ENCODE measurements around the gene EEIG1. TPM values are rescaled to one million over a fixed set of nuclear protein-coding genes. Genes with fewer than 3 reads are reported as not detected.

EEIG1 gene
- total RNA-seq, 1 donor from 2014 or later, result 108 TPM

DNA sequence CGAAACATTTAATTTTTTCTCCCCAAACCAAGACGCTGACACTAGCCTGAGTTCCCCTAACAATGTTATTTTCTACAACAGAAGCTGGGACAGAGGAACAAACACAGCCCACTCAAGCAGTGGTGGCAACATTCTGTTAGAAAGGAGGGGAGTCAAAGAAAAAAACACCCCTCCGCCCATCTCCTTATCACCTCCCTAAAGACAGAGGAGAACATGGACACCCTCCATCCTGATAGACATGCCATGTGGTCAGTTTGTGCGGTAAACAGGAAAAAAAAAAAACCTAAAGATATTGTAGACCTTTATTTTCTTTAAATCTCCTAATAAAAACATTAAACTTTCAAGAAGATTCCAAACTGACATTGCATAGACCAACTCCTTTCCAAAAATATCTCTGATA lies 40.2 kb downstream of the EEIG1 start:
- ATAC-seq, result no peak

DNA sequence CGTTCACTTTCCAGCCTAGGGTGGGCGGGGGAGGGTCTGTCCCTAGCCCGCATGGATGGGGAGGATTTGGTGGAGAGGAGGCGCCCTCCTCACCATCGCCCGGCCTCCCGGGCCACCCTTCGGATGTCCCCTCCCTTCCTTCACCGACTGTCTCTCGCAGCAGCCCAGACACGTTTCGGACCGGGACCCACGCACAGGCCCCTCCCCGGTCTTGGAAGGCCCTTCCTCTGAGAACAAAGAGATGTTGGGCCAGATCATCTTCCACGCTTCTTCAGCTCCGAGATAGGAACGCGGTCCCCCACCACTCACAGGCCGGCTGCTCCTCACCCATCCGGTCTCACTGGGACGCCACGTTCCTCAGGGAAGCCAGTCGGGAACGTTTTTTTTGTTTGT lies 42.5 kb downstream of the EEIG1 start:
- peak; percentile 7 for ATAC-seq

DNA sequence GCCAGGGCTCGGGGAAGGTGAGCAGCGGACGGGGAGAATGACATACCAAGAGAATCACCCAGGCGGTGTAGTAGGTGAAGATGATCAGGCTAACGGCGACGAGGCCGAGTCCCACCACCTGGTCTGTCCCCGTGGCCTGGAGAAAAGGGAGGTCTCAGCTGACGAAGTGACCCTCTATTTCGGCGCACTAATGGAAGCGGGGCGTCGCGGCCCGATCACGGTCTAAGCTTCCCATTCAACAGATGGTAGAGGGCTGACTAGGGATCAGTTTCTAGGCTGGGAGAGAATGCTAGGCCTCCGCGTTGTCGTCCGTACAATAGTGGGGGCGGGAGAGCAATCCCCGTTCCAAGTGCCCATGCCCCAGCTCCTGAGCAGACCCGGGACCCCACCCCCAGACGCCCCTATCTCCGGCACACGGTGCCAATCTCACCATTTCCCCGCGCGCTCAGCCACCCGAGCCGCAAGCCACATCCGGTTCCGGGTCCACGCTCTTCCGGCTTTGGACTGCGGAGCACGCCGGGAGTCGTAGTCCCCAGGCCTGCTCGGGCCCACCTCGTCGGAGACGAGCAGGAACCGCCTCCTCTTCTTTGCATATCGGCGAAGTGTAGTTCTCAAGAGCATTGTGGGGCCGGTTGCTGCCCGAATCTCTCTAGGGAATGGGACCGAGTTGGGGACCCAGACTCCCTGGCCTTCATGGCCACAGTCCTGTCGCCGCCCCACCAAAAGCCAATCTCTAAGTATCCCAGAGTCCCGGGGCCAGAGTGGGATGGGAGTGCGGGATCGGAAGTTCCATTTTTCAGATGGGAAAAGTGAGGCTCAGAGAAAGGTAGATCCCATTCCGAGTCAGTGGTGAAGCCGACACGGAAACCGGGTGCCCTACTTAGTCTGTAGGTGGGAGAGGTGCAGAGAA lies 43.1 kb downstream of the EEIG1 start, which contains the start of gene DPM2:
TSS of gene DPM2 (minus strand) at position 467 of the 910 bp plus-strand sequence. CDS start at position 433, 34 bp downstream.
- peak; percentile 81 for ATAC-seq

DNA sequence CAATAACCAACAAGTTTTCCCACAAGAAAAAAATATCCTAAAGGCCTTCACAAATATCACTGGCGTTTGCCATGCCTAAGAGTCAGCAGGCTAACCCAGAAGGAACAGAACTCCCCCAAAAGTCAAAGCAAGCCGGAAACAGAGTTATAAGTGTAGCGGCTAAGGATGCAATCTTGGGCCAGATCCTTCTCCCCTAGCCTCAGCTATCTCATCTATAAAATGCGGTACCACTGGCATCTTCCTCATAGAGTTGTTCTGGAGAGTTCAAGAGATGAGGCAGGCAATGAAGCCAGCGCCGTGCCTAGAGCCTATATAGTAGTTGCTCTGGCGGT lies 43.8 kb downstream of the EEIG1 start:
- ATAC-seq, result no peak

DNA sequence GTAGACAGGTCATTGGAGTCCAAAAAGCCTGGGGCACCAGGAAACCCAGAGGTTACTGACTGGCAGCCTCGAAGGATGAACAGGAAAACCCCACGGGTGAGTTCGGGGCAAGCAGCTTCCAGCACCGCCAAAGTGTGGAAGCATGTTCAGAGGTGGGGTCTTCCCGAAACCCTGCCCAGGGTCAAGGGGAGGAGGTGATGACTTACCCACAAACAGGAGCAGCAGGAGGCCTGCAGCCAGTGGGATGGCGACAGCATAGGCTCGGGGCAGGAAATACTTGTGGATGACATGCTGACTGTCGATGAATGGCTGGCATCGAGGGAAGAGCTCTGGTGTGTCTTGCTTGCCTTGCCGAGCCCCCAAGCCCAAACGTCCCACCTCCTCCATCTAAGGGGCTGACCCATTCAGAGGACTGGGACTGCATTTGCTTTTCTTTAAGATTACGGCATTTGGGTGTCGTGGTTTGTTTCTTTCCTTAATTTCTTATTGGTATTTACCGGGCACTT lies 44.4 kb downstream of the EEIG1 start:
- ATAC-seq, result no peak

DNA sequence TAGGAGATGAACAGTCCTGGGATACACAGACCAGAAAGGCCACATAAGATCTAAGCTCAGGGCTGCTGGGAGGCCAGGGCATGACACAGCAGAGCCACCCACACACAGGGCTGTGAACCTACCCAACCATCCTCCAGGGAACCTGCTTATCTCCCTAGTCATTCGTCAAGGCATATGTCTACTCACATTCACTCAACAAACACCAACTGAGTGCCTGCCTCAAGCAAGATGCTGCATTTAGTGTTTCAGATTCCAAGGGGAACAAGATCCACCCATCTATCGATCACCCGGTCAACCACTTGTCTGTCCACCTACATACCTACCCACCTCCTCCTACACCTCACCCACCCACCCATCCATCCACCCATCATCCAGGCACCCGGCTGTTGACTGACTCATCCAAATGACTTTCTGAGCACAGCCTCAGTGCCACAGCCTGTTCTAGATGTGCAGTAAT lies 45.0 kb downstream of the EEIG1 start:
- peak; percentile 8 for ATAC-seq

DNA sequence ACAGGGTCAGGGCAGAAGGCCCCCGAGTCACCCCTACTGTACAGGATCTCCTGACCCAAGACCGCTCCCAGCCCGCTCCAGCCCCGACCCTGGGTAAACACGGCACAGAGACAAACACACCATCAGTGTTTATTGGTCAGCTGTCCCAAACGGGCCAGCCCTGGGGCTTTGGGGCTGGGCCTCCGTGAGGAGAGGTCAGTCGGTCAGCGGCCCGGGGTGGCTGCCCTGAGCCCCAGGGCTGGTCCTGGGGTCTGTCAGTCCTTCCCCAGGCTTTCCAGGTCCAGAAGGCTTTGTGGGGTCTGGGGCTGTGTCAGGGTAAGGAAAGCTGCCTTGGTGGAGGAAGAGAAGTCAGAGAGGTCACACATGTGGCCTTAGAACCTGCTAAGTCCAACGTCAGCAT lies 45.8 kb downstream of the EEIG1 start:
- no peak for ATAC-seq

DNA sequence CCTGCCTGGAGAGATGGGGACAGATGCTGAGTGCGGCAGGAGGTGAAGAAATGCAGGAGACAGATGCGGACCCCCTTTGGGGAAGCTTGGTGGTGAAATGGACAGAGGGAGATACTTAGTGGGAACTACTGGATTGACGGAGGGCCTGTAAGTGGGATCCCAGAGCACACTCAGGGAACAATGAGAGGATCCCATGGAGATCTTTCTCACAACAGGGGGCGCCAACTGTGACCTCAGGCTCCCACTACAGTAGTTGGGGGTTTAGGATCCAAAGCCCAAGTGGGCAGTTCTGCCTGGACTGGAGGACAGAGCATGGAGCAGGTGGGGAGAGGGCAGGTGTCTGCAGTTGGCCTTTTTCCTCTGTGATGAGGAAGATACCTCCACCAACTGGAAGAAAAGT lies 46.5 kb downstream of the EEIG1 start:
- no peak for ATAC-seq

DNA sequence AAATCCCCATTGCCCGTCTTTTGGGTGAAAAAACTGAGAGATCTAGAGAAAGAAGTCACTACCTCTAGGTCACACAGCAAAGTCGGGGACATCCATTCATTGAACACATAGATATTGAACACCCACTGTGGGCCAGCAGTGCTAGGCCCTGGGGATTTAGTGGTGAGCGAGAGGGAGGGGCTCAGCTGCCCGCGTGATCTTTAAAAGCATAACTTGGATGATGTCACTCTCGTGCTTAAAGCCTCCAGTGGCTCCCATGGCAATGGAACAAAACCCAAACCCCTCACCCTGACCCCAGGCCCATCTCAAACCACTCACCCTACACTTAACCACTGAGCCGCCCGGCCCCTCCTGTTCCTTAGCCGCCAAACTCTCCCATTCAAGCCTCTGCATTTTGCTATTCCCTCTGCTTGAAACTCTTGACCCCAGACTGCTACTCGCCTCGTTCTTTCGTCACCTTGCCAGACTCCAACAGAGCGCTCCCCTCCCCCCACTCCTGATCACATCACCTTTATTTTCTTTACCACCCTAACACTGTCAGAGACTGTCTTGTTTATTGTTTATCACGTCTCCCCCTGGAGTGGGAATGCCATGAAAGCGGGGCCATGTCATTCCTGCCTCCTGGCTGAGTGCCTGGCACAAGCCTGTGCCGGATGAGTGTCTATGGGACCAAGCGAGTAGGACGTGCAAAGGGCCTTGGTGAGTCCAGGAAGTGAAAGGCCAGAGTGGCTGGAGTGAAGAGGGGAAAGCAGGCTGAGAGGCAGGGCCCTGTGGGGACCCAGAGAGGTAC lies 49.5 kb downstream of the EEIG1 start:
- no peak for ATAC-seq

Other genes starting within 250 kb of the EEIG1 start
- gene TOR2A, start 245.7 kb downstream of the EEIG1 start, total RNA-seq, result 9.5 TPM
- gene SH2D3C, start 202.3 kb downstream of the EEIG1 start, total RNA-seq, result 1.9 TPM
- 38.3 TPM for gene CDK9, start 195.0 kb downstream of the EEIG1 start, total RNA-seq
- 28.3 TPM for gene FPGS, start 178.1 kb downstream of the EEIG1 start, total RNA-seq
- 14.3 TPM for gene ENG, start 126.3 kb downstream of the EEIG1 start, total RNA-seq
- gene AK1, start 103.3 kb downstream of the EEIG1 start, total RNA-seq, result 39.9 TPM
- gene ST6GALNAC6, start 81.4 kb downstream of the EEIG1 start, total RNA-seq, result 13.0 TPM
- gene ST6GALNAC4, start 63.9 kb downstream of the EEIG1 start, total RNA-seq, result 11.4 TPM
- 4.3 TPM for gene PIP5KL1, start 50.2 kb downstream of the EEIG1 start, total RNA-seq
- gene DPM2, start 43.1 kb downstream of the EEIG1 start, total RNA-seq, result 25.7 TPM
- 7.1 TPM for gene NAIF1, start 86.3 kb upstream of the EEIG1 start, total RNA-seq
- gene SLC25A25, start 87.2 kb upstream of the EEIG1 start, total RNA-seq, result 15.2 TPM
- gene PTGES2, start 146.7 kb upstream of the EEIG1 start, total RNA-seq, result 52.0 TPM
- 525 TPM for gene LCN2, start 168.5 kb upstream of the EEIG1 start, total RNA-seq
- gene BBLN, start 179.3 kb upstream of the EEIG1 start, total RNA-seq, result 56.1 TPM
- 85.2 TPM for gene CIZ1, start 210.6 kb upstream of the EEIG1 start, total RNA-seq
- gene DNM1, start 222.4 kb upstream of the EEIG1 start, total RNA-seq, result 2.2 TPM

Data from esophagus mucosa (tissue), 1 donor.